ENCODE data around the gene MFSD11. TPM values are rescaled to one million over a fixed set of nuclear protein-coding genes. Genes with fewer than 3 reads are reported as not detected.

The MFSD11 gene
- total RNA-seq, 2 donors from 2014 or later = 26.7 to 44.3 TPM

GRCh38 chr17:76791053-76791980, 53.4 kb downstream of the MFSD11 start:
- TF ChIP-seq POLR2AphosphoS5 (IDR thresholded peaks at IDR 0.05) (no peak), POLR2A (IDR thresholded peaks at IDR 0.05) (no peak), CTCF (IDR thresholded peaks at IDR 0.05) (no peak)
- Histone ChIP-seq H3K36me3 (no peaks in the 10 kb centered on the region), H3K27ac (no peak overlapping the region), H3K9me3 (no peaks in the 10 kb centered on the region), H3K4me3 (no peak overlapping the region), H3K4me1 (replicated peaks) (no peaks in the 10 kb centered on the region), H3K27me3 (replicated peaks; ENCODE audit: insufficient read depth) (no peaks in the 10 kb centered on the region)
- DNase-seq (ENCODE audit: low spot score) = no peak
- intact Hi-C loops (cut with DNase I) = no loop called here
- WGBS = 27% methylated on average over 11 of the region's 11 CpGs

GRCh38 chr17:76792348-76792747, 54.4 kb downstream of the MFSD11 start:
- no peaks in the 10 kb centered on the region for H3K27me3 ChIP-seq (replicated peaks; ENCODE audit: insufficient read depth)
- no peaks in the 10 kb centered on the region for H3K4me1 ChIP-seq (replicated peaks)
- WGBS = 95% methylated on average over 5 of the region's 5 CpGs
- intact Hi-C loops (cut with DNase I) = no loop called here
- no peak overlapping the region for H3K27ac ChIP-seq
- TF ChIP-seq POLR2AphosphoS5 (IDR thresholded peaks at IDR 0.05) (no peak), CTCF (IDR thresholded peaks at IDR 0.05) (no peak), POLR2A (IDR thresholded peaks at IDR 0.05) (no peak)
- H3K9me3 ChIP-seq = no peaks in the 10 kb centered on the region
- H3K4me3 ChIP-seq = no peak overlapping the region
- DNase-seq (ENCODE audit: low spot score) = no peak
- no peaks in the 10 kb centered on the region for H3K36me3 ChIP-seq

- no peaks in the 10 kb centered on the region for H3K36me3 ChIP-seq
- DNase-seq (ENCODE audit: low spot score) = no peak
- no peaks in the 10 kb centered on the region for H3K27me3 ChIP-seq (replicated peaks; ENCODE audit: insufficient read depth)
- intact Hi-C loops (cut with DNase I) = no loop called here
- WGBS = 82% methylated on average over 4 of the region's 4 CpGs
- no peak overlapping the region for H3K4me3 ChIP-seq
- no peaks in the 10 kb centered on the region for H3K9me3 ChIP-seq
- no peak overlapping the region for H3K27ac ChIP-seq
- no peaks in the 10 kb centered on the region for H3K4me1 ChIP-seq (replicated peaks)
- TF ChIP-seq CTCF (IDR thresholded peaks at IDR 0.05) = peak in 1 of 4 experiments; percentile 8
- TF ChIP-seq POLR2A (IDR thresholded peaks at IDR 0.05) = no peak
- no peak for TF ChIP-seq POLR2AphosphoS5 (IDR thresholded peaks at IDR 0.05)
Observed at GRCh38 chr17:76793775-76794174, 55.9 kb downstream of the MFSD11 start.

- no peaks in the 10 kb centered on the region for H3K4me1 ChIP-seq (replicated peaks)
- H3K9me3 ChIP-seq = no peaks in the 10 kb centered on the region
- H3K36me3 ChIP-seq = no peaks in the 10 kb centered on the region
- WGBS = 93% methylated on average over 3 of the region's 3 CpGs
- intact Hi-C loops (cut with DNase I) = no loop called here
- no peaks in the 10 kb centered on the region for H3K27me3 ChIP-seq (replicated peaks; ENCODE audit: insufficient read depth)
- H3K27ac ChIP-seq = no peak overlapping the region
- H3K4me3 ChIP-seq = no peak overlapping the region
- no peak for TF ChIP-seq POLR2AphosphoS5 (IDR thresholded peaks at IDR 0.05)
- no peak for TF ChIP-seq CTCF (IDR thresholded peaks at IDR 0.05)
- TF ChIP-seq POLR2A (IDR thresholded peaks at IDR 0.05) = no peak
- no peak for DNase-seq (ENCODE audit: low spot score)
Observed at GRCh38 chr17:76796081-76796480, 58.2 kb downstream of the MFSD11 start.
